Natural killer cell (primary cell): ENCODE data around the gene SPATA2L. TPM values are rescaled to one million over a fixed set of nuclear protein-coding genes. Genes with fewer than 3 reads are reported as not detected.

Experiments
- ATAC-seq, 3 donors: fragments of 150-1000 bp in 2 of 3; fragments of 200-7000 bp in 1 of 3; cut with Tn5 transposase; 1 replicate in 1 of 3; 2 replicates in 2 of 3; pipeline ENCODE4 v1.10.0; 2021; ENCODE audit warnings: mild to moderate bottlenecking in 2 of 3, moderate library complexity in 2 of 3
- DNase-seq, 2 donors: peaks; one replicate each; pipeline versions ENCODE4 v3.0.0 to v3.0.0-alpha.2; 2013 to 2021; ENCODE audit warnings: mixed read lengths in 1 of 2
- H3K27ac ChIP-seq: one replicate; pipeline ENCODE4 v1.5.1; 2013; ENCODE audit warnings: mild to moderate bottlenecking, low read length
- H3K27me3 ChIP-seq: one replicate; pipeline ENCODE4 v1.6.1; 2013; ENCODE audit warnings: low read length; ENCODE audit not compliant: control insufficient read depth, insufficient read depth
- H3K36me3 ChIP-seq: one replicate; pipeline ENCODE4 v1.6.1; 2013; ENCODE audit warnings: low read length; ENCODE audit not compliant: control insufficient read depth, insufficient read depth
- H3K4me1 ChIP-seq: one replicate; pipeline ENCODE4 v1.6.1; 2013; ENCODE audit warnings: low read length; ENCODE audit not compliant: control insufficient read depth, insufficient read depth
- H3K4me3 ChIP-seq: one replicate; pipeline ENCODE4 v1.5.1; 2013; ENCODE audit warnings: low read length
- H3K9me3 ChIP-seq: one replicate; pipeline ENCODE4 v1.6.1; 2013; ENCODE audit warnings: low read length; ENCODE audit not compliant: control insufficient read depth, insufficient read depth
- H3K27ac Mint-ChIP-seq, 2 donors: one replicate each; pipeline ENCODE4 v1.8.0; 2022; ENCODE audit warnings: mild to moderate bottlenecking in 2 of 2, mixed read lengths in 2 of 2, moderate library complexity in 1 of 2
- H3K27me3 Mint-ChIP-seq, 2 donors: one replicate each; pipeline ENCODE4 v1.8.0; 2022; ENCODE audit warnings: low read depth in 2 of 2, mixed read lengths in 2 of 2
- H3K36me3 Mint-ChIP-seq: one replicate; pipeline ENCODE4 v1.8.0; 2022; ENCODE audit warnings: mixed read lengths
- H3K4me1 Mint-ChIP-seq, 2 donors: one replicate each; pipeline ENCODE4 v1.8.0; 2022; ENCODE audit warnings: mixed read lengths in 2 of 2
- H3K4me3 Mint-ChIP-seq: one replicate; pipeline ENCODE4 v1.8.0; 2022; ENCODE audit warnings: mild to moderate bottlenecking, moderate library complexity, mixed read lengths
- H3K9me3 Mint-ChIP-seq, 2 donors: one replicate each; pipeline ENCODE4 v1.8.0; 2022; ENCODE audit warnings: mixed read lengths in 2 of 2
- CTCF ChIP-seq: fragments of 200-600 bp; IDR thresholded peaks from one replicate; pipeline ENCODE4 v1.8.0; 2022; ENCODE audit warnings: antibody characterized with exemption
- WGBS: methylation state at CpG from one replicate; pipeline ENCODE4 v1.1.7; 2013; ENCODE audit warnings: missing lambda C conversion rate; ENCODE audit not compliant: insufficient coverage; 5-methylcytosine and 5-hydroxymethylcytosine counted together
- intact Hi-C: fragments of 100-400 bp; cut with micrococcal nuclease; formaldehyde crosslinking; loops from one replicate; pipeline ENCODE4 v1.14.2; 2022
- total RNA-seq, 4 donors: library from RNA; stranded (reverse); fragments of 120-200 nt in 1 of 4; gene quantifications; one replicate each; pipeline versions ENCODE4 v1.2.3 to v1.2.4, GENCODE V29; 2013 to 2022

The SPATA2L gene
- total RNA-seq, 3 donors from 2014 or later (not counting 1 experiment from before 2014, with no cell fraction given), result 23.1 to 37.9 (median 24.0) TPM

- no peak for ATAC-seq
- Mint-ChIP-seq H3K27ac (no peak overlapping the region), H3K9me3 (no peaks in the 10 kb centered on the region), H3K27me3 (no peaks in the 10 kb centered on the region), H3K4me3 (no peak overlapping the region), H3K36me3 (no peaks in the 10 kb centered on the region), H3K4me1 (peaks cover 0 to 22% of the 10 kb centered on the region in 2 donors)
- TF ChIP-seq CTCF, result no peak
- peaks cover 29% of the 10 kb centered on the region for H3K4me1 ChIP-seq
- no peaks in the 10 kb centered on the region for H3K36me3 ChIP-seq
- 95% methylated on average over 15 of the region's 15 CpGs for WGBS
- intact Hi-C loops, result no loop called here
- H3K27me3 ChIP-seq, result no peaks in the 10 kb centered on the region
- H3K27ac ChIP-seq, result no peak overlapping the region
- no peak overlapping the region for H3K4me3 ChIP-seq
- H3K9me3 ChIP-seq, result no peaks in the 10 kb centered on the region
- no peak for DNase-seq
Observed at GRCh38 chr16:89716493-89716892, 15.0 kb upstream of the SPATA2L start.

GRCh38 chr16:89712274-89712781 is 10.8 kb upstream of the SPATA2L start:
- no peak for ATAC-seq

GRCh38 chr16:89711601-89712273 is 10.2 kb upstream of the SPATA2L start:
- intact Hi-C loops, result no loop called here
- Histone ChIP-seq H3K4me3 (peak overlapping the region; percentile 24), H3K27me3 (no peaks in the 10 kb centered on the region), H3K36me3 (no peaks in the 10 kb centered on the region), H3K4me1 (peaks cover 19% of the 10 kb centered on the region), H3K9me3 (no peaks in the 10 kb centered on the region), H3K27ac (no peak overlapping the region)
- DNase-seq (peak; percentile 50 to 85), ATAC-seq (peak; percentile 94 to 97 (median 95))
- no peak overlapping the region for H3K4me3 Mint-ChIP-seq
- H3K27ac Mint-ChIP-seq, result no peak overlapping the region
- no peaks in the 10 kb centered on the region for H3K4me1 Mint-ChIP-seq
- no peak for TF ChIP-seq CTCF
- WGBS, result 4% methylated on average over 44 of the region's 48 CpGs
- H3K27me3 Mint-ChIP-seq, result no peaks in the 10 kb centered on the region
- no peaks in the 10 kb centered on the region for H3K9me3 Mint-ChIP-seq
- H3K36me3 Mint-ChIP-seq, result no peaks in the 10 kb centered on the region

More at GRCh38 chr16:89712274-89712781, 10.8 kb upstream of the SPATA2L start:
- Histone ChIP-seq H3K27ac (no peak overlapping the region), H3K36me3 (no peaks in the 10 kb centered on the region), H3K4me1 (peaks cover 19% of the 10 kb centered on the region), H3K27me3 (no peaks in the 10 kb centered on the region), H3K9me3 (no peaks in the 10 kb centered on the region), H3K4me3 (peak overlapping the region; percentile 18)
- no peak for TF ChIP-seq CTCF
- DNase-seq, result no peak
- Mint-ChIP-seq H3K27me3 (no peaks in the 10 kb centered on the region), H3K4me3 (peak overlapping the region; percentile 53), H3K27ac (no peak overlapping the region), H3K4me1 (peaks cover 0 to 3% of the 10 kb centered on the region in 2 donors), H3K9me3 (no peaks in the 10 kb centered on the region), H3K36me3 (no peaks in the 10 kb centered on the region)
- 13% methylated on average over 18 of the region's 22 CpGs for WGBS
- intact Hi-C loops, result no loop called here
